HepG2 (cell line): ENCODE results near the gene MRPL51. TPM values are rescaled to one million over a fixed set of nuclear protein-coding genes. Genes with fewer than 3 reads are reported as not detected.

Experiments
- FOXA3 ChIP-seq: IDR thresholded peaks from 2 replicates; pipeline ENCODE4 v1.6.1; 2016; ENCODE audit warnings: missing genetic modification reagents, missing compliant biosample characterization
- MAFK ChIP-seq, 2 experiments: IDR thresholded peaks in 1 of 2; conservative IDR thresholded peaks in 1 of 2; 2 replicates each; pipeline ENCODE4 v1.6.1; 2011; ENCODE audit warnings: improper control_type of control experiment in 2 of 2, low read length in 2 of 2
- MATR3 ChIP-seq: sonication (generic); formaldehyde crosslinking; IDR thresholded peaks from 2 replicates; pipeline ENCODE4 v1.4.0; 2020; ENCODE audit warnings: missing genetic modification reagents
- SP140L ChIP-seq: sonication (generic); formaldehyde crosslinking; IDR thresholded peaks from 2 replicates; pipeline ENCODE4 v1.4.0; 2020; ENCODE audit warnings: missing genetic modification reagents, borderline replicate concordance
- ZNF160 ChIP-seq: sonication (generic); formaldehyde crosslinking; IDR thresholded peaks from 2 replicates; pipeline ENCODE4 v1.8.0; 2022; ENCODE audit warnings: mild to moderate bottlenecking, inconsistent platforms, missing genetic modification reagents
- ZNF335 ChIP-seq: sonication (generic); formaldehyde crosslinking; IDR thresholded peaks from 2 replicates; pipeline ENCODE4 v1.4.0; 2020; ENCODE audit warnings: missing genetic modification reagents
- ZNF556 ChIP-seq: sonication (generic); formaldehyde crosslinking; IDR thresholded peaks from 2 replicates; pipeline ENCODE4 v1.4.0; 2020; ENCODE audit warnings: mild to moderate bottlenecking, missing genetic modification reagents, borderline replicate concordance
- ZNF781 ChIP-seq: sonication (generic); formaldehyde crosslinking; IDR thresholded peaks from 2 replicates; pipeline ENCODE4 v1.5.1; 2020; ENCODE audit warnings: borderline replicate concordance, mild to moderate bottlenecking, missing genetic modification reagents; ENCODE audit errors: not compliant biosample characterization
- polyA plus RNA-seq, 8 experiments: library from polyadenylated mRNA; depleted of rRNA in 3 of 8; stranded (reverse) in 7 of 8; unstranded in 1 of 8; fragments of >200 nt; fragmentation: Illumina TruSeq in 4 of 8; extraction: Trizol in 4 of 8; gene quantifications; 2 replicates each; pipeline versions ENCODE4 v1.2.1 to v1.2.3, GENCODE V29; 2011 to 2016; ENCODE audit warnings: low read depth in 4 of 8, missing spikeins in 1 of 8, mixed read lengths in 1 of 8; ENCODE audit not compliant: insufficient read depth in 1 of 8
- total RNA-seq, 5 experiments: library from RNA; depleted of rRNA; stranded (reverse); fragments of >200 nt; fragmentation: Illumina TruSeq; extraction: Trizol; gene quantifications; 2 replicates each; pipeline ENCODE4 v1.2.3, GENCODE V29; 2016; ENCODE audit warnings: low read depth in 1 of 5
- TF ChIP-seq, protein P1 (sequence below): sonication (generic); formaldehyde crosslinking; IDR thresholded peaks from one replicate; pipeline ENCODE4 v1.5.1; 2020; ENCODE audit warnings: mild to moderate bottlenecking, missing genetic modification reagents; ENCODE audit errors: not compliant biosample characterization
- TF ChIP-seq, protein P2 (sequence below): sonication (generic); formaldehyde crosslinking; IDR thresholded peaks from 2 replicates; pipeline ENCODE4 v1.5.1; 2020; ENCODE audit warnings: missing genetic modification reagents, mild to moderate bottlenecking, borderline replicate concordance
- TF ChIP-seq, protein P3 (sequence below): sonication (generic); formaldehyde crosslinking; IDR thresholded peaks from 2 replicates; pipeline ENCODE4 v1.4.0; 2020; ENCODE audit warnings: missing genetic modification reagents

MRPL51 gene
- total and polyA plus RNA-seq, 2 of the 13 experiments (the other 11 are each of a cell fraction or from before 2014, with no cell fraction given) = 64.8 to 278 TPM

DNA sequence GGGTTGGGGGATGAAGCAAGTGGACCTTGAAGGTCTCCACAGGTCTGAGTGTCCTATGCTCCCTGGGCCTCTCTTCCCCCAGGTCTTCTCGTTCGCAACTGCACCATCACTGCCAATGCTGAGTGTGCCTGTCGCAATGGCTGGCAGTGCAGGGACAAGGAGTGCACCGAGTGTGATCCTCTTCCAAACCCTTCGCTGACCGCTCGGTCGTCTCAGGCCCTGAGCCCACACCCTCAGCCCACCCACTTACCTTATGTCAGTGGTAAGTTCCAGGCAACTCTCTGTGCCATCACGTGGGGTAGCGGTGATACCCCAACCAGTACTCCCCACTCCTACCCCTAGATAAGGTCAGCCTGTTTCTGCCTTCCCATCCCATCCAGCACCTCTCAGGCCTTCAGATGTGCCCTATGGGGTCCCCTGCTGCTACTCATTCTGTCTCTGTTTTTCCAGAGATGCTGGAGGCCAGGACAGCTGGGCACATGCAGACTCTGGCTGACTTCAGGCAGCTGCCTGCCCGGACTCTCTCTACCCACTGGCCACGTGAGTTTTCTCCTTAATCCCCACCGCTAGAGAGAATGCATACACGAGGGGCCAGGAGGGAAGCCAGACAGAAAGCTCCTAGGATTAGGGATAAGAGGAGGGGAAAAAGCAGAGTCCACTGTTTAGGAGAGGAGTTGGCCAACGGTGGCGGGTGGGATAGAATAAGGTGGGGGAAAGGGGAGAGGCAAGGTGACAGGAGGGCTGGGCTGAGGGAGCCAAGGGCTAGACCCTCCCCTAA, 42.8 kb downstream of the MRPL51 start (continued):
- TF ChIP-seq, protein P1, sequence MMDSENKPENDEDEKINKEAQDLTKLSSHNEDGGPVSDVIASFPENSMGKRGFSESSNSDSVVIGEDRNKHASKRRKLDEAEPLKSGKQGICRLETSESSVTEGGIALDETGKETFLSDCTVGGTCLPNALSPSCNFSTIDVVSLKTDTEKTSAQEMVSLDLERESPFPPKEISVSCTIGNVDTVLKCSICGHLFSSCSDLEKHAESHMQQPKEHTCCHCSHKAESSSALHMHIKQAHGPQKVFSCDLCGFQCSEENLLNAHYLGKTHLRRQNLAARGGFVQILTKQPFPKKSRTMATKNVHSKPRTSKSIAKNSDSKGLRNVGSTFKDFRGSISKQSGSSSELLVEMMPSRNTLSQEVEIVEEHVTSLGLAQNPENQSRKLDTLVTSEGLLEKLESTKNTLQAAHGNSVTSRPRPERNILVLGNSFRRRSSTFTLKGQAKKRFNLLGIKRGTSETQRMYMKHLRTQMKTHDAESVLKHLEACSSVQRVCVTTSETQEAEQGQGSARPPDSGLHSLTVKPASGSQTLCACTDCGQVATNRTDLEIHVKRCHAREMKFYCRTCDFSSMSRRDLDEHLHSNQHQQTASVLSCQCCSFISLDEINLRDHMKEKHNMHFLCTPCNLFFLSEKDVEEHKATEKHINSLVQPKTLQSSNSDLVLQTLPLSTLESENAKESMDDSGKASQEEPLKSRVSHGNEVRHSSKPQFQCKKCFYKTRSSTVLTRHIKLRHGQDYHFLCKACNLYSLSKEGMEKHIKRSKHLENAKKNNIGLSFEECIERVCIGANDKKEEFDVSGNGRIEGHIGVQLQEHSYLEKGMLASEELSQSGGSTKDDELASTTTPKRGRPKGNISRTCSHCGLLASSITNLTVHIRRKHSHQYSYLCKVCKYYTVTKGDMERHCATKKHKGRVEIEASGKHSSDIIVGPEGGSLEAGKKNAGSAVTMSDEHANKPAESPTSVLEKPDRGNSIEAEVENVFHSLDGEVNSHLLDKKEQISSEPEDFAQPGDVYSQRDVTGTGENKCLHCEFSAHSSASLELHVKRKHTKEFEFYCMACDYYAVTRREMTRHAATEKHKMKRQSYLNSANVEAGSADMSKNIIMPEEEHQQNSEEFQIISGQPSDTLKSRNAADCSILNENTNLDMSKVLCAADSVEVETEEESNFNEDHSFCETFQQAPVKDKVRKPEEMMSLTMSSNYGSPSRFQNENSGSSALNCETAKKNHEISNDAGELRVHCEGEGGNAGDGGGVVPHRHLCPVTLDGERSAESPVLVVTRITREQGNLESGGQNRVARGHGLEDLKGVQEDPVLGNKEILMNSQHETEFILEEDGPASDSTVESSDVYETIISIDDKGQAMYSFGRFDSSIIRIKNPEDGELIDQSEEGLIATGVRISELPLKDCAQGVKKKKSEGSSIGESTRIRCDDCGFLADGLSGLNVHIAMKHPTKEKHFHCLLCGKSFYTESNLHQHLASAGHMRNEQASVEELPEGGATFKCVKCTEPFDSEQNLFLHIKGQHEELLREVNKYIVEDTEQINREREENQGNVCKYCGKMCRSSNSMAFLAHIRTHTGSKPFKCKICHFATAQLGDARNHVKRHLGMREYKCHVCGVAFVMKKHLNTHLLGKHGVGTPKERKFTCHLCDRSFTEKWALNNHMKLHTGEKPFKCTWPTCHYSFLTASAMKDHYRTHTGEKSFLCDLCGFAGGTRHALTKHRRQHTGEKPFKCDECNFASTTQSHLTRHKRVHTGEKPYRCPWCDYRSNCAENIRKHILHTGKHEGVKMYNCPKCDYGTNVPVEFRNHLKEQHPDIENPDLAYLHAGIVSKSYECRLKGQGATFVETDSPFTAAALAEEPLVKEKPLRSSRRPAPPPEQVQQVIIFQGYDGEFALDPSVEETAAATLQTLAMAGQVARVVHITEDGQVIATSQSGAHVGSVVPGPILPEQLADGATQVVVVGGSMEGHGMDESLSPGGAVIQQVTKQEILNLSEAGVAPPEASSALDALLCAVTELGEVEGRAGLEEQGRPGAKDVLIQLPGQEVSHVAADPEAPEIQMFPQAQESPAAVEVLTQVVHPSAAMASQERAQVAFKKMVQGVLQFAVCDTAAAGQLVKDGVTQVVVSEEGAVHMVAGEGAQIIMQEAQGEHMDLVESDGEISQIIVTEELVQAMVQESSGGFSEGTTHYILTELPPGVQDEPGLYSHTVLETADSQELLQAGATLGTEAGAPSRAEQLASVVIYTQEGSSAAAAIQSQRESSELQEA = no peak
- TF ChIP-seq, protein P2, sequence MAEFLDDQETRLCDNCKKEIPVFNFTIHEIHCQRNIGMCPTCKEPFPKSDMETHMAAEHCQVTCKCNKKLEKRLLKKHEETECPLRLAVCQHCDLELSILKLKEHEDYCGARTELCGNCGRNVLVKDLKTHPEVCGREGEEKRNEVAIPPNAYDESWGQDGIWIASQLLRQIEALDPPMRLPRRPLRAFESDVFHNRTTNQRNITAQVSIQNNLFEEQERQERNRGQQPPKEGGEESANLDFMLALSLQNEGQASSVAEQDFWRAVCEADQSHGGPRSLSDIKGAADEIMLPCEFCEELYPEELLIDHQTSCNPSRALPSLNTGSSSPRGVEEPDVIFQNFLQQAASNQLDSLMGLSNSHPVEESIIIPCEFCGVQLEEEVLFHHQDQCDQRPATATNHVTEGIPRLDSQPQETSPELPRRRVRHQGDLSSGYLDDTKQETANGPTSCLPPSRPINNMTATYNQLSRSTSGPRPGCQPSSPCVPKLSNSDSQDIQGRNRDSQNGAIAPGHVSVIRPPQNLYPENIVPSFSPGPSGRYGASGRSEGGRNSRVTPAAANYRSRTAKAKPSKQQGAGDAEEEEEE (CRISPR knock-in tag) = no peak
- TF ChIP-seq ZNF781 (CRISPR knock-in tag) (no peak), MATR3 (CRISPR knock-in tag) (no peak), MAFK (conservative IDR thresholded peaks at IDR 0.05 in 1 of 2, IDR thresholded peaks at IDR 0.05 in 1 of 2; ENCODE audit: low read length in 2 of 2) (no peak), ZNF335 (no peak), ZNF160 (CRISPR knock-in tag) (no peak), FOXA3 (no peak), ZNF556 (CRISPR knock-in tag) (no peak), SP140L (CRISPR knock-in tag) (no peak)
- TF ChIP-seq, protein P3, sequence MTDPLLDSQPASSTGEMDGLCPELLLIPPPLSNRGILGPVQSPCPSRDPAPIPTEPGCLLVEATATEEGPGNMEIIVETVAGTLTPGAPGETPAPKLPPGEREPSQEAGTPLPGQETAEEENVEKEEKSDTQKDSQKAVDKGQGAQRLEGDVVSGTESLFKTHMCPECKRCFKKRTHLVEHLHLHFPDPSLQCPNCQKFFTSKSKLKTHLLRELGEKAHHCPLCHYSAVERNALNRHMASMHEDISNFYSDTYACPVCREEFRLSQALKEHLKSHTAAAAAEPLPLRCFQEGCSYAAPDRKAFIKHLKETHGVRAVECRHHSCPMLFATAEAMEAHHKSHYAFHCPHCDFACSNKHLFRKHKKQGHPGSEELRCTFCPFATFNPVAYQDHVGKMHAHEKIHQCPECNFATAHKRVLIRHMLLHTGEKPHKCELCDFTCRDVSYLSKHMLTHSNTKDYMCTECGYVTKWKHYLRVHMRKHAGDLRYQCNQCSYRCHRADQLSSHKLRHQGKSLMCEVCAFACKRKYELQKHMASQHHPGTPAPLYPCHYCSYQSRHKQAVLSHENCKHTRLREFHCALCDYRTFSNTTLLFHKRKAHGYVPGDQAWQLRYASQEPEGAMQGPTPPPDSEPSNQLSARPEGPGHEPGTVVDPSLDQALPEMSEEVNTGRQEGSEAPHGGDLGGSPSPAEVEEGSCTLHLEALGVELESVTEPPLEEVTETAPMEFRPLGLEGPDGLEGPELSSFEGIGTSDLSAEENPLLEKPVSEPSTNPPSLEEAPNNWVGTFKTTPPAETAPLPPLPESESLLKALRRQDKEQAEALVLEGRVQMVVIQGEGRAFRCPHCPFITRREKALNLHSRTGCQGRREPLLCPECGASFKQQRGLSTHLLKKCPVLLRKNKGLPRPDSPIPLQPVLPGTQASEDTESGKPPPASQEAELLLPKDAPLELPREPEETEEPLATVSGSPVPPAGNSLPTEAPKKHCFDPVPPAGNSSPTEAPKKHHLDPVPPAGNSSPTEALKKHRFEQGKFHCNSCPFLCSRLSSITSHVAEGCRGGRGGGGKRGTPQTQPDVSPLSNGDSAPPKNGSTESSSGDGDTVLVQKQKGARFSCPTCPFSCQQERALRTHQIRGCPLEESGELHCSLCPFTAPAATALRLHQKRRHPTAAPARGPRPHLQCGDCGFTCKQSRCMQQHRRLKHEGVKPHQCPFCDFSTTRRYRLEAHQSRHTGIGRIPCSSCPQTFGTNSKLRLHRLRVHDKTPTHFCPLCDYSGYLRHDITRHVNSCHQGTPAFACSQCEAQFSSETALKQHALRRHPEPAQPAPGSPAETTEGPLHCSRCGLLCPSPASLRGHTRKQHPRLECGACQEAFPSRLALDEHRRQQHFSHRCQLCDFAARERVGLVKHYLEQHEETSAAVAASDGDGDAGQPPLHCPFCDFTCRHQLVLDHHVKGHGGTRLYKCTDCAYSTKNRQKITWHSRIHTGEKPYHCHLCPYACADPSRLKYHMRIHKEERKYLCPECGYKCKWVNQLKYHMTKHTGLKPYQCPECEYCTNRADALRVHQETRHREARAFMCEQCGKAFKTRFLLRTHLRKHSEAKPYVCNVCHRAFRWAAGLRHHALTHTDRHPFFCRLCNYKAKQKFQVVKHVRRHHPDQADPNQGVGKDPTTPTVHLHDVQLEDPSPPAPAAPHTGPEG (CRISPR knock-in tag) = no peak
